H7 (cell line): Measurements from ENCODE around the gene MFRP. TPM values are rescaled to one million over a fixed set of nuclear protein-coding genes. Genes with fewer than 3 reads are reported as not detected.

Source experiments
- DNase-seq: peaks from one replicate; pipeline ENCODE4 v3.0.0; 2012
- H3K27me3 ChIP-seq: 2 replicates; pipeline ENCODE4 v1.6.0; 2011; ENCODE audit warnings: mild to moderate bottlenecking, low read length; ENCODE audit not compliant: control insufficient read depth, insufficient read depth
- H3K36me3 ChIP-seq: replicated peaks from 2 replicates; pipeline ENCODE4 v1.5.1; 2011; ENCODE audit warnings: low read length; ENCODE audit not compliant: control insufficient read depth, insufficient read depth
- H3K4me3 ChIP-seq: 2 replicates; pipeline ENCODE4 v1.5.1; 2011; ENCODE audit warnings: low read depth, mild to moderate bottlenecking, control low read depth, low read length, moderate library complexity; ENCODE audit not compliant: insufficient read depth
- total RNA-seq: library from RNA; depleted of rRNA; stranded (reverse); fragments of >200 nt; shearing (Covaris generic); gene quantifications from 2 replicates; pipeline ENCODE4 v1.2.3, GENCODE V29; 2014

Gene MFRP
- total RNA-seq, 1 experiment from 2014 or later: not detected

GRCh38 chr11:119315131-119316015, 31.1 kb downstream of the MFRP start:
- Histone ChIP-seq H3K4me3 (peak overlapping the region; percentile 75), H3K36me3 (peaks cover 4% of the 10 kb centered on the region), H3K27me3 (peaks cover 13% of the 10 kb centered on the region)
- DNase-seq: peak; percentile 93

- H3K4me3 ChIP-seq: no peak overlapping the region; the same call in 1 of the 2 replicates
- H3K27me3 ChIP-seq: peaks cover 13% of the 10 kb centered on the region
- peaks cover 4% of the 10 kb centered on the region for H3K36me3 ChIP-seq
- DNase-seq: no peak
These were observed 31.8 kb downstream of the MFRP start for GRCh38 chr11:119314726-119315125.

DNA sequence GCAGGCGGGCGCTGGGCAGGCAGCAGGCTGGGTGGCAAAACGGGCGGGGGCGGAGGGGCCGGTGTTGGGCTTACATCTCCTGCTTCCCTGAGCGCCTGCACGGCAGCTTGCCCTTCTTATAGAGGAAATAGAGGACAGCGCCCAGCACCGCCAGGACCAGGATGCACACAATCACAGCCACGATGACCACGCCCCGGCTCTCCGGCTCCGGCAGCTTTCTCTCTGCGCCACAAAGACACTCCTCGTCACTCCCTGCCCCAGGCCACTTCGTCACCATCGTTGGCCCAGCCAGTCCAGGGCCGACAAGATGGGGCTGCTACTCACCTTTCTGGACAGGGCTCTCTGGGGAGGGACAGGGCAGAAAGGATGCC, 35.8 kb downstream of the MFRP start:
- H3K36me3 ChIP-seq: peaks cover 10% of the 10 kb centered on the region
- peaks cover 2% of the 10 kb centered on the region for H3K27me3 ChIP-seq
- no peak overlapping the region for H3K4me3 ChIP-seq
- peak; percentile 43 for DNase-seq

GRCh38 chr11:119309953-119310681, 36.4 kb downstream of the MFRP start:
- Histone ChIP-seq H3K4me3 (no peak overlapping the region), H3K27me3 (no peaks in the 10 kb centered on the region), H3K36me3 (peaks cover 10% of the 10 kb centered on the region)
- peak; percentile 47 for DNase-seq

DNA sequence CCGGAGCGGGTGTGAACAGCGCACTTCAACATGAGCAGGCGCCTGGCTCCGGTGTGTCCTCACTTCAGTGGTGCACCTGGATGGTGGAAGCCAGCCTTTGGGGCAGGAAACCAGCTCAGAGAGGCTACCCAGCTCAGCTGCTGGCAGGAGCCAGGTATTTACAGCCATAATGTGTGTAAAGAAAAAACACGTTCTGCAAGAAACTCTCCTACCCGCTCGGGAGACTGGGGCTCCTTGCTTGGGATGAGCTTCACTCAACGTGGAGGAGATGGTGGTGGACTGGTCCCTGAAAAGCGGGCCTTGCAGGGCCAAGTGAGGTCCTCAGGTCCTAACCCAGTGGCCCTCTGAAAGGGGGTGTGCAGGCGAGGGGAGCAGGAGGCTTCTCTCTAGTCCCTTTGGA, 37.1 kb downstream of the MFRP start:
- H3K36me3 ChIP-seq: peaks cover 10% of the 10 kb centered on the region
- no peak overlapping the region for H3K4me3 ChIP-seq
- DNase-seq: no peak
- H3K27me3 ChIP-seq: no peaks in the 10 kb centered on the region

GRCh38 chr11:119307974-119308373, 38.5 kb downstream of the MFRP start:
- Histone ChIP-seq H3K4me3 (no peak overlapping the region), H3K36me3 (peaks cover 12% of the 10 kb centered on the region), H3K27me3 (no peaks in the 10 kb centered on the region)
- no peak for DNase-seq

GRCh38 chr11:119307219-119307618, 39.3 kb downstream of the MFRP start:
- DNase-seq: peak; percentile 60
- H3K4me3 ChIP-seq: no peak overlapping the region

DNA sequence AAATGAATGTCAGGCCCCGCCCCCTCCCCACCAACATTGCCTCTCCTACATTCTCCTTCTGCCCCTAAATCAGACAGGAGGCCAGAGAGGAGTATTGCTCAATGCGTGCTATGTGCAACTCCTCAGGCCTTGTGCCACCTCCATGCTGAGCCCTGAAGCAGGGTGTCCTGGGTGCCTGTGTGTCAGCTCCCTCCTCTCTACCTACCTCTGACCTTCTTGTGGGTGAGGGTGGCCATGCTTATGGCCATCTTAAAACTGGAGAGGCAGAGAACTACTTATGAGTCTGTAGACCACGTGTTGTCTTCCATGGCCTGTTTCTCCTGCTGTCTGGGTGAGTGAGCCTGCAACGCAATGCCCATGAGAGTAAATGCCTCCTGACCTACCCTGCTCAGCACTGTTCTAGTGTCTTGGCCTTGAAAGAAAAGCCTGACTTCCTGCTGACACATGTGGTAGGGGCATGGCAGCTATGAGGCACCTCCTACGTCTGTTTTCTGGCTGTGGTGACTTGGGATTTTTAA, 40.1 kb downstream of the MFRP start:
- Histone ChIP-seq H3K4me3 (no peak overlapping the region), H3K36me3 (peaks cover 13% of the 10 kb centered on the region), H3K27me3 (no peaks in the 10 kb centered on the region)
- no peak for DNase-seq

More at GRCh38 chr11:119307219-119307618, 39.3 kb downstream of the MFRP start:
- peaks cover 11% of the 10 kb centered on the region for H3K36me3 ChIP-seq
- H3K27me3 ChIP-seq: no peaks in the 10 kb centered on the region

DNA sequence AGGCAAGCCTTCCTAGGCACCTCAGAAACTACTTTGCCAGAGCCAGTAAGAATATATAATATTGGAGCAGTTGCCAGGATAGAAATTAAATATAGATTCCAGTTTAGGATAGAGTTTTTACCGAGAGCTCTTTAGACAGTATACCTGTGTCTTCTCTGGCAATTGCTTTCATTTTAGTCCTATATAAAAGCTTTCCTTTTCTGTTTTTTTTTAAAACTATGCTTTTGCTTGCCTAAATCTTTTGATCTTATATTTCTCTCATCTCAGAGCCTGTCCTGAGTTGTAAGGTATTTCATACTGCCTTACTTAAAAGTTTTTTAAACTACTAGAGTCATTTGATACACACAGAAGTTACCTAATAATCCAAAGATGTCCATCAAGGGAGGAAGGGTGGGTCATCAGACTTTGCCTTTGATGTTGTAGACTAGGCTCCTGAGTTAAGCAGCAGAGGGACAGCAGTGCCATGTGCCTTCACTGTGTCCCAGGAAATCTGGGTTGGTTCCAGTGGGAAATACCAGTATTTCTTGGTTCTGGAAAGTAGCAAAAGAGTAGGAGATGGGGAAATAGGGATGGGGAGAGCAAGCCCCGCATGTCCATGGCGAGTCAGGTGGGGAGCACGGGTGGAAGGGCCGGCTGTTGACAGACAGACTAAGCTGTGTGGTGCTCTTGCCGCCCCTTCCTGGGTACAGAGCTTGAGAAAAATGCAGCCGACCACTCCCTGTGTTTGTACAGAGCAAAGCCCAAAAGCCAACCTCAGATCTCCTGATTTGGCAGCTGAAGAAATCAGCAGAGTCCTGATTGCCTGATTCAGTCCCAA, 40.7 kb downstream of the MFRP start:
- Histone ChIP-seq H3K4me3 (no peak overlapping the region), H3K27me3 (no peaks in the 10 kb centered on the region), H3K36me3 (peaks cover 17% of the 10 kb centered on the region)
- DNase-seq: no peak

- Histone ChIP-seq H3K27me3 (no peaks in the 10 kb centered on the region), H3K4me3 (no peak overlapping the region), H3K36me3 (peaks cover 35% of the 10 kb centered on the region)
- DNase-seq: no peak
These were observed 43.2 kb downstream of the MFRP start for GRCh38 chr11:119303227-119303718.

- no peak for DNase-seq
- peaks cover 39% of the 10 kb centered on the region for H3K36me3 ChIP-seq
These were observed 46.1 kb downstream of the MFRP start for GRCh38 chr11:119300198-119300964.

GRCh38 chr11:119299416-119299815, 47.1 kb downstream of the MFRP start:
- Histone ChIP-seq H3K4me3 (no peak overlapping the region), H3K27me3 (no peaks in the 10 kb centered on the region), H3K36me3 (peaks cover 39% of the 10 kb centered on the region)
- DNase-seq: no peak

More at GRCh38 chr11:119300198-119300964, 46.1 kb downstream of the MFRP start:
- Histone ChIP-seq H3K4me3 (no peak overlapping the region), H3K27me3 (no peaks in the 10 kb centered on the region)

DNA sequence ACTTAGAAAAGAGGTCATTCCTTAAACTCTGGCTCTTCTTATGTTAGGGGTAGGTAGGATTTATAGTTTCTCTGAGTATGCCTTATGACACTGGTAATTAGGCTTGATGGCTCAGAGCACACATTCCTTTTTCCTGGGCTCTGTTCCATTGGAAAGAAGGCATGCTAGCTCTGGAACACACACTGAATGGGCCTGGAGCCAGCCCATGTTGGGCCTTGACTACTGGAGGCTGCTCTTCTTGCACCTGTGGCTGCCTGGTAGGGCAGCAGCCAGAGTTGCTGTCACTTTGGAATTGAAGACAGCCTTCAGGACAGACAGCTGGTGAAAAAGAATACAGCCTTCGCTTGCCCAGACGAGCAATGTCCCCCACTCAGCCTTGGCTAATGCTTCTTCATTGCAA, 47.8 kb downstream of the MFRP start:
- Histone ChIP-seq H3K27me3 (no peaks in the 10 kb centered on the region), H3K4me3 (no peak overlapping the region), H3K36me3 (peaks cover 39% of the 10 kb centered on the region)
- no peak for DNase-seq
